ENCODE results near the gene KCNQ5.
"Not testable (repeated sequence)": the region's sequence is repeated elsewhere in the genome, so short reads cannot be mapped to it uniquely, and the experiment has no call there.

The KCNQ5 gene

GRCh38 chr6:73209117-73209516 is 587.3 kb downstream of the KCNQ5 start:
- DNase-seq: no peak

GRCh38 chr6:73216859-73217258 is 595.0 kb downstream of the KCNQ5 start:
- no peak for DNase-seq

DNA sequence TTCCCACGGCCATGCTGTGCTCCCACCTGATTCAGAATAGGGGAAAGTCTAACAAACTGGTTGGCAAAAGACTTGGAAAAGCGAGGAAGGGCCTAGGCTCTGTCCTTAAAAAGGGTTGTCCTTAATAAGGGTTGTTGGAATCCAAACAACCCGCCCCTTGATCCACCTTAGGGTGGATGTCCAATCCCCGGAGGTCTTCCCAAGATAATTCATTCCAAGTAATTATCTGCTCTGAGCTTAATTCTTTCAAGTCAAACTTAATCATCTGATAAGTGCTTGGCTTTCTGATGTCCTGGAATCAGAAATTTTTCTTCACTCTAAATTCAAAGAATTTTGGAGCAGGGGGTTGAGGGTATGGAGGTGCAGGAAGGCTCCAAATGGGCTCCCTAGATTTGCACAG is 603.5 kb downstream of the KCNQ5 start, which contains the start of gene KHDC1L:
KHDC1L (minus strand) TSS at position 101 of the 400 bp plus-strand sequence; CDS start at position 13, 88 bp downstream.
- no peak for DNase-seq

DNA sequence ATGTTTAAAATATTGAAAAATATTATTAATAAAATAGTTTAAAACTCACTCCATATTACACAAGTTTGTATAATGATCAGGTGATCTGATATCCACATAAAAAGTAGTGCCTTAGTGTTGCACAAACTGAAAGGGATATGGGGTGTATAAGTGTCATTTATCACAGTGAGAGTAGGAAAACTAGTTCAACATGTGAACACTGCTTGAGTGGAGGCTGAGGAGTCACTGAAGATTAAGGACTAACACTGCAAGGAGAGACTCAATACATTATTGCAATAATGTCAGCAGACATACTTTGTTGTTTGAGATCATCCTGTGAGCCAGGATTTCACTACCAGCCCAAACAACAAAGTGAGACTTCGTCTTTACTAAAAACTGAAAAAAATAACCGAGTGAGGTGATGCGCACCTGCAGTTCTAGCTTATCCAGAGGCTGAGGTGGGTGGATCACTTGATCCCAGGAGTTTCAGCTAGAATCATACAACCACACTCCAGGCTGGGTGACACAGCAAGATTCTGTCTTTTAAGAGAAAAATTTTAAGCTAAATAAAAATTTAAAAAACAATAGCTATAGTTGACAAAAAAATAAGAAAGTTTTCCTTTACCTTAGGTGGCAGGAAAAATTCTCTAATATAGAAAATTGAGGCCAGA is 605.9 kb downstream of the KCNQ5 start:
- DNase-seq: no peak

DNA sequence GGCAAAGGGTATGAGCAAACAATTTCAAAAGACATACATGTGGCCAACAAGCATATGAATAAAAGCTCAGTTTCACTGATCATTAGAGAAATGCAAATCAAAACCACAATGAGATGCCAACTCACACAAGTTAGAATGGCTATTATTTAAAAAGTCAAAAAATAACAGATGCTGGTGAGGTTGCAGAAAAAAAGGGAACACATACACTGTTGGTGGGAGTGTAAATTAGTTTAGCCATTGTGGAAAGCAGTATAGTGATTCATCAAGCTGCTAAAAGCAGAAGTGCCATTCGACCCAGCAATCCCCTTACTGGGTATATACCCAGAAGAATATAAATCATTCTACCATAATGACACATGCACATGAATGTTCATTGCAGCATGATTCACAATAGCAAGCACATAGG is 610.1 kb downstream of the KCNQ5 start:
- DNase-seq: no peak

DNA sequence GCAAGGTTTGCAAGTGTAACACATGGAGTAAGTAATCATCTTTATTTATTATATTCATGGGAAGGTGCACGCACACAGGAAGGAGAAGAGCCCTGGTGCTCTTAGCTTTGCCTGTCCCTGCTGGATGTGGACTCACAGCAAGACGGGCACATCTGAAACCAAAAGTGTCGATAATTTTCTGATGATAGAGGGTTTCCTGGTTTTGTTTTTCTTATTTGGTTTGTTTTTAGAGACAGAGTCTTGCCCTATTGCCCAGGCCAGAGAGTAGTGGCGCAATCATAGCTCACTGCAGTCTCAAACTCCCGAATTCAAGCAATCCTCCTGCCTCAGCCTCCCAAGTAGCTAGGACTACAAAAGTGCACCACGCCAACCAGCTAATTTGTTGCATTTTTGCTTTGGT is 611.2 kb downstream of the KCNQ5 start:
- no peak for DNase-seq

GRCh38 chr6:73233971-73234370 is 612.1 kb downstream of the KCNQ5 start:
- not testable (repeated sequence) for DNase-seq

DNA sequence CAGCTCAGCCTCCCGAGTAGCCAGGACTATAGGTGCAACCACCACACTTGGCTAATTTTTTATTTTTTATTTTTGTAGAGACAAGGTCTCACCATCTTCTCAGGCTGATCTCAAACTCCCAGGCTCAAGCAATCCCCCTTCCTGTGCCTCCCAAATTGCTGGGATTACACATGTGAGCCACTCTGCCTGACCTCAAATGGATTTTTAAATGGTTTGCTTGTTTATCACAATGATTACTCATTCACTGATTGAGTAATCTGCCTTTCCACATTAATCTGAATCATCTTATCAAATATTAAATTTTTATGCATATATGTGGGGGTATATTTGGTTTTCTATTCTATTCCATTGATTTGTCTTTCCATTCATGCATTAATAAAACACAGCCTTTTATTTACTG is 612.9 kb downstream of the KCNQ5 start:
- DNase-seq: no peak

- no peak for DNase-seq
These were observed 614.4 kb downstream of the KCNQ5 start for GRCh38 chr6:73236144-73236750.

DNA sequence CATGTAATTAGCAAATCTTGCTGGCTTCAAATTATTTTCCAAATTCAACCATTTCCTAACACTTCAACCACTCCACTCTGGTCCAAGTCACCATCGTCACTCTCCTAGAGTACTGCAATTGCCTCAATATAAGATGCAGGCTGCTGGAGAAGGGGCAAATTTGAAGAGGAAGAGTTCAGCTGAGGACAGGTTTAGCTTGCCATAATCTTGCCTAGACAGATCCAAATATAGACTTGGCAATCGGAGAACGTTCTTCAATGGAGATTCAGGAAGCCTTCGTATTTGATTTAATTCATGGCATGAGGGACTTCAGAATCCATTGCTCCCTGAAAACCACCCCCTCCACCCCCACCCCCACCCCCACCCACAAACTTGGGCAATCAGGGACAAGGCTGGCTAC is 618.9 kb downstream of the KCNQ5 start:
- no peak for DNase-seq

DNA sequence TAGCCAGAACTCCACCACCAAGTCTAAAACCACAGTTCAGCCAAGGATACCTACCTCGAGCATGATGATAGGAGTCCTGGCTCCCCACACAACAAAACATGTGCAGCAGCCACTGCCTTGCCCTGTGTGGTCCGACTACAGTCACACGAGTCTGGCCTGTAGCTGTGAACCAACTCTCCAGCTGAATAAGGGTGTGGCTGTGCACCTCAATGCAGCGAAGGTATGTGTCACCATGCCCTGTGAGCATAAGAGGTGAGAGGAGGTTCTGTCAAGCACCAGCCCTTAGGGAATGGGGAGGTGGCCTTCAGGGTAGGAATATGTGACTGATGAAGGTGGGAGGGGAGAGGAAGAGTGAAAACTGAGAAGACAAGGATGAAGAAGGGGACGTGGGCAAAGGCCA is 620.1 kb downstream of the KCNQ5 start:
- DNase-seq: no peak
